ENCODE data around the gene GATM.
"Not testable (repeated sequence)": the region's sequence is repeated elsewhere in the genome, so short reads cannot be mapped to it uniquely, and the experiment has no call there.

DNA sequence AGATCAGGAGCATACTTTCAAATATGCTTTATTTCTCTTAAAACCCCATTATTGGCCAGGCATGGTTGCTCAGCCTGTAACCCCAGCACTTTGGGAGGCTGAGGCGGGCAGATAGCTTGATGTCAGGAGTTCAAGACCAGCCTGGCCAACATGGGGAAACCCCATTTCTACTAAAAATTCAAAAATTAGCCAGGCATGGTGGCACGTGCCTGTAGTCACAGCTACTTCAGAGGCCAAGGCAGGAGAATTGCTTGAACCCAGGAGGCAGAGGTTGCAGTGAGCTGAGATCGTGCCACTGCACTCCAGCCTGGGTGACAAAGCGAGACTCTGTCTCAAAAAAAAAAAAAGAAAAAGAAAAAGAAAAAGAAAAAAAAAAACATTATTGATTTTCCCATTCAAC, 8.3 kb downstream of the GATM start:
- TF ChIP-seq, protein P1, sequence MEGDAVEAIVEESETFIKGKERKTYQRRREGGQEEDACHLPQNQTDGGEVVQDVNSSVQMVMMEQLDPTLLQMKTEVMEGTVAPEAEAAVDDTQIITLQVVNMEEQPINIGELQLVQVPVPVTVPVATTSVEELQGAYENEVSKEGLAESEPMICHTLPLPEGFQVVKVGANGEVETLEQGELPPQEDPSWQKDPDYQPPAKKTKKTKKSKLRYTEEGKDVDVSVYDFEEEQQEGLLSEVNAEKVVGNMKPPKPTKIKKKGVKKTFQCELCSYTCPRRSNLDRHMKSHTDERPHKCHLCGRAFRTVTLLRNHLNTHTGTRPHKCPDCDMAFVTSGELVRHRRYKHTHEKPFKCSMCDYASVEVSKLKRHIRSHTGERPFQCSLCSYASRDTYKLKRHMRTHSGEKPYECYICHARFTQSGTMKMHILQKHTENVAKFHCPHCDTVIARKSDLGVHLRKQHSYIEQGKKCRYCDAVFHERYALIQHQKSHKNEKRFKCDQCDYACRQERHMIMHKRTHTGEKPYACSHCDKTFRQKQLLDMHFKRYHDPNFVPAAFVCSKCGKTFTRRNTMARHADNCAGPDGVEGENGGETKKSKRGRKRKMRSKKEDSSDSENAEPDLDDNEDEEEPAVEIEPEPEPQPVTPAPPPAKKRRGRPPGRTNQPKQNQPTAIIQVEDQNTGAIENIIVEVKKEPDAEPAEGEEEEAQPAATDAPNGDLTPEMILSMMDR (conservative IDR thresholded peaks at IDR 0.05 in 1 of 2, IDR thresholded peaks at IDR 0.05 in 1 of 2; ENCODE audit: low read depth in 1 of 2, low read length in 2 of 2) = not testable (repeated sequence)
- TF ChIP-seq EZH2 (IDR thresholded peaks at IDR 0.05; ENCODE audit: low read length, missing control alignments) = not testable (repeated sequence)
